Stimulated activated CD4-positive, alpha-beta T cell treated with anti-CD3 and anti-CD28 coated beads, Interleukin-12 subunit alpha, Interleukin-12 subunit beta, amount 100 ng/mL, for 4 hours (primary cell): Measurements from ENCODE around the gene KRT35.

Experiments
- DNase-seq: peaks from one replicate; pipeline ENCODE4 v3.0.0-alpha.2; 2020

The KRT35 gene

GRCh38 chr17:41481036-41481435, at the start of gene KRT35:
Gene KRT35, minus strand, starts transcription at chr17:41481151. Its CDS starts 54 bp downstream, at chr17:41481097.
- no peak for DNase-seq

- DNase-seq = no peak
Measured at GRCh38 chr17:41530062-41531048, 49.4 kb upstream of the KRT35 start.

DNA sequence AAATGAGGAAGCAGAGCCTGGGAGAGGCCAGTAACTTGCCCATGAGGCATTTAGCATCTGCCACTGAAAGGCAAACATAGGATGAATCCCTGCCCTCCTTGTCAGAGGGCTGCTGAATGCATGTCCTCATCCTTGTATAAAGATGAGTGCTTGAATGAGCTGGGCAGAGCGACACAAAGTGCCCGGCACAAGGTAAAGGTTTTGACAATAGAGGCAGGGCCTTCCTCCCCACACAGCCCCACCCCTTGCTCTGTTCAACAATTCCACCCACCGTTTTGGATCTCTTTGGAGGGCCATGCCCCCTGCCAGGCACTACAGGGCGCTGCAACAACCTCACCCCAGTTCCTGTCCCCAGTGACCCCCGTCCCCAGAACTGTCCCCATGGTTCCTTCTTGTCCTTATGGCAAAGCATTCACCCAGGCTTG, 48.6 kb upstream of the KRT35 start:
- DNase-seq = no peak

GRCh38 chr17:41528959-41529353, 48.0 kb upstream of the KRT35 start:
- DNase-seq = no peak

GRCh38 chr17:41527063-41528023, 46.4 kb upstream of the KRT35 start:
- DNase-seq = no peak

GRCh38 chr17:41524261-41524660, 43.3 kb upstream of the KRT35 start:
- DNase-seq = no peak

DNA sequence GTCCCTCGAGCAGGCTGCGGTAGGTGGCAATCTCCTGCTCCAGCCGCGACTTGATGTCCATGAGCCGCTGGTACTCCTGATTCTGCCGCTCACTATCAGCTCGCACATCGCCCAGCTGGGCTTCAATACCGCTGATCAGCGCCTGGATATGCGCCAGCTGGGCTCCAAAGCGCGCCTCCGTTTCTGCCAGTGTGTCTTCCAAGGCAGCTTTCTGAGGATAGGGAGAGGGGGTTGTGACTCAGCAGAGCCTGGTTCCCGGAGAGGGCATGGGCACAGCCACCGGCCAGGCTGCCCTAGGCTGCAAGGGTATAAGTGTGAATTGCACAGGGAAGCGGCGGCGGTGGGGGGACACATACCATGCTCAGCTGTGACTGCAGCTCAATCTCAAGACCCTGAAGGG, 42.8 kb upstream of the KRT35 start:
- DNase-seq = no peak

DNA sequence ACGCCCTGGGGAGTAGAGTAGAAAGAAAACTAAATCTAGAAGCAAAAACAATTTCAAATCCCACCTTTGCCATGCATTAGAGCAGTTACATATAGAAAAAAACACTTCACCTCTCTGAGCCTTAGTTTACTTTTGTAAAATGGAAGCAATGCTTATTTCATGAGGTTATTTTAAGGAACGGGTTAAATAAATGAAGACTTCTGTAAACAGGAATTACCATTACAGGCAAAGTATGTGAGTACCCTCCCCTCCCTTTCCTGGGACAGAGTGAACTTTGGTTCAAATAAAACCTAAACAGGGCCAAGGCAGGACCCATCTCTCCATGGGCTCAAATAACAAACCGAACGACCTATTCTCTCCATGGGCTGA, 42.3 kb upstream of the KRT35 start:
- DNase-seq = no peak

DNA sequence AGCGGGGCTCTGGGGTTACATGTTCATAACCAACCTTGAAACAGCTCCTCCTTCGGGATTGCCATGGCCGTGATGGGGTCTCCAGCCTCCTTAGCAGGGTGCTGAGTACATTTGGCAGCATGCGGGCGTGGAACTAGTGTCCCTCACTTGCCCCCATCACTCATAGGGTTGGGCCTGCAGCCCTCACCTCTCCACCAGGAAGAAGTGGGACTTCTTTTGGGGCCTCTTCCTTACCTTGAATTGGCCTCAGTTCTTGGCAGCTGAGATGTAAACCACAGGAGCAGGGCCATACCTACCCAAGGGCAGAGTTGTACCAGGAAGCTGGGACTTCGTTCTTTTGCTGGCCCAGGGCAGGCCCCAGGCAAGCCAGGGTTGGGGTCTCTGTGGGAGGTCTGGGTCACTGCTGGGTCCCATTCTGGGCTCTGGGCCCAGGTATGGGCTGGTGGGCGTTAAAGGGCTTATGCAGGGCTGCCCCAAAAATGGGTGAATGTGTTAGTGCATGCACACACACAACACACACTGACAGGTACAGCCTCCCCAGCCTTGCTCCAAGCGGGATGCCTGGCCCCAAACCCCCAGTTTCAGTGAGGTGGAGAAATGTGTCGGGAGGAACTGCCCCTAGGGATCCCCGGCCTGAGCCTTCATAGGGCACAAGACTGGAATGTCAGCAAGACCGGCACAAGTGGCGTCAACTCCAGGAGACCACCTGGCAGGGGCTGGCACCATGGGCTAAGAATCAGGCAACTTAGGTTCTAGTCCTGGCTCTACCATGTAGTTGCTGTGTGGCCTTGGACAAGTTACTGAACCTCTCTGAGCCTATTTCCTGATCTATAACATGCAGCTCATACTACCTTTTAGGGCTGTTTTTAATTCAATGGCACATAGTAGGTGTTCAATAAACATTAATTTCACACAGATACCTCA, 41.6 kb upstream of the KRT35 start:
- DNase-seq = no peak

DNA sequence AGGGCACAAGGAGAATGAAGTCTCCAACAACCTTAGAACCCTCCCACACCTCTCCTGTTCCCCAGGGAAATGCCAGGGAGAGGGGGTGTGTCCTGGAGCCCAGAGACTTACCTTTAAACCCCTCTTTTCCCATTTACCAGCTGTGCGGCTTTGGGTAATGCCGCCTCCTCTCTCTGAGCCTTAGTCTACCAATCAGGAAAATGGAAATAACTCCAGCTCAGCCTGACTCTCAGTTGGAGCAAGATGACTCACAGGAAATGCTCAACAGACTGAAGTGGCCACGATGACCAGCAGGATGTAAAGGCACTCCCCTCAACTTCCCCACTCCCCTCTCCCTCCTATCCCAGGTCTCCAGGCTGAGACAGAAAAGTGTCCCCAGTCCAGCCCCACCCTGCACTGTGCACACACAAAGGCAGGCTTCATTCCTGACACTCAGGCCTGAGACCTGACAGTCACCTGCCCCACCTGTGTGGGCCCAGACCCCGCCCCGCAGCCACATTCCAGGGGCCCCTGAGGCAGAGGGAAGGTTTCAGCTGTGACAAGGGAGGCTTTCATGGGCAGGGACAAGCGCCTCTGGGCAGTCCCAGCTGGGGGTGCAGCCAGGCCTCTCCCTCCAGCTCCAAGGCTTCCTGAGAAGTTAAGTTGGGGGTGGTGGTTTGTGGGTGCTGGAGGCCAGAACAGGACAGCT, 40.8 kb upstream of the KRT35 start:
- no peak for DNase-seq

DNA sequence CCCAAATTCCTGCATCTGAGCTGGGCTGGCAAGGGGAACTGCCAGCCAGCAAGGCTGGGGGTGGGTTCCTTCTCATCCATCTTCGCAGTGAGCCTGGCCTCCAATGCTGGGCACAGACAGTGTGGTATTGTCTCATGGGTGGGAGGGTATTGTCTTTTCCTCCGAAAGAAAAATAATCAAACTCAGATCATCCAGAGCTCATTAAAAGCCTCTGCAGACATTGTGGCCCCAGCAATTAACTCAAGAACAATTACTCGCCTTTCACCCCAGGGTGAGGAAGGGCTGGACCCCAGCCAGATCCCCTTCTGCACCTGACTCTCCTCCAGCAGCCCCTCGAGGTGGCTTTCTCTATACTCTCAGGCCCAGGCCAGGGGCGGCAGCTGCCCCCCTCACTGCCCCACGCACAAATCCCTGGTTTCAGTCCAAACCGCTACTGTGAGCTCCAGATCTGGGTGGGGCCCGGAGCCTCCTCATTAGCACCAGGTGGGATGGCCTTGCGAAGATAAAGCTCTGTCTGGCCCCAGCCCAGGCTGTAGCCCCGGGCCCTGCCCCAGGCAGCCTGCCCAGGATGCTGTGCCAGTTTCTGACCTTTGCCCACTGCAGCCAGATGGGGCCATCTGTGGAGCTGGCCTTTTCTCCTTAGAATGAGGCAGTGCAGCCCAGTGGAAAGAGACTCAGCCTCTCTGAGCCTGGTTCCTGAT, 40.0 kb upstream of the KRT35 start:
- DNase-seq = no peak

DNA sequence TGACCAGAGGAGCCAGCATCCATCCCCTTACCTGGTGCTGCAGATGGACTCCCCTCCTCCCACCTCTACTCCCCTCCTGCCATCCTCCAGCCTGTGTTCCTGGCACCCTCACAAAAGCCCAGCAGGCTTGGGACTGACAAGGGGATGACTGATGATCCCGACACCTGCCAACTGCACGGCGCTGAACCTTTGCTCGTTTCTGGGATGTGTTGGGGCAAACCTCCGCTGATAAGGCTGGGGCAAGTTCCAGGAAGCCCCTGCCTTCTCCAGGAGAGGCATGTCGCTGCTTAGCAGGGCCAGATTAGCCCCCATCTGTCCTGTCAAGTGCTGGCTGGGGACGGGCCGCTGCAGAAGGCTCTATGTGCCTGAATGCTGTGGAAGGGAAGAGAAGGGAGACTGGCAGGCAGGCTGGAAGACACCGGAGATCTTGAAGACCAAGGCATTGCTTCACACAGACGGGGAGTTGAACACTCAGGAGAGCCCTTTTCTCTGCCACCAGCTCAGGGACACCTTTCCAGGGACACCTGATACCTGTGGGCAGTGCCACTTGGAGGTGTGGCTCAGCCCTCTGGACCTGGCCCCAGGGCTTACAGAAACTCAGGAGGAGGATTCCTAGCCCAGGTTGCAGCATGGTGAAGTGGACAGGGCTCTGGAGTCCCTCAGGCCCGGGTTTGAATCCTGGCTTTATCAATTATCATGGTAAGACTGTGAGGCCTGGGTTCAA, 38.7 kb upstream of the KRT35 start:
- no peak for DNase-seq

DNA sequence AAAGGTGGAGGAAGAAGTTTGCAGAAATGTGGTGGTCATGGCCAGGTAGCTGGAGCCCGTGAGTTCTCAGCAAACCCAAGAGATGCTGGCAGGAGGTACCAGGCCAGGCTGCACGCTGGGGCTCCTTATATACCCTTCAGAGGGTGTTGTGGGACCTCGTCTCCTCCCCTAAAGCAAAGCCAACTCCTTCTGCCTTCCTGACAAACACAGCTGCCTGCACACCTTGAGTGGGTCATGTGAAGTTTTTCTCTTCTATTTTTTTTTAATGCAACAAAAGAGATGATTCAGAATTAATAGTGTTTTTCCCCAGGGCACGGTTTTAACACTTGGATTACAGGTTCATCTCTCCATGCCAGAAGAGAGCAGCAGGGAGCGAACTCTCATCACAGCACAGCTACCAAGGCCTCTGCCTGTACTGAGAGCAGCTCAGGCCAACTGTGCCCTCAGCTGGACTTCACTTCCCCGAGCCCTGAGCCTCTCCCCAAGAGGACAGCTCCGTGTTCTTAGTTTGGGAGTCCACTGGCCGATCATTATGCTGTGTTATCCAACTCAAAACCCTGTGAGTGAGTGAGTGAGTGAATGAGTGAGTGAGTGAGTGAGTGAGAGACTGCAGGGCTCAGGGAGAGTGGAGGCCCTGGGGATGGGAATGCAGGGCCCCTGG, 38.0 kb upstream of the KRT35 start, which contains the start of gene KRT15:
TSS of gene KRT15 (minus strand) at position 102 of the 661 bp plus-strand sequence. CDS start at position 39, 63 bp downstream.
- no peak for DNase-seq

DNA sequence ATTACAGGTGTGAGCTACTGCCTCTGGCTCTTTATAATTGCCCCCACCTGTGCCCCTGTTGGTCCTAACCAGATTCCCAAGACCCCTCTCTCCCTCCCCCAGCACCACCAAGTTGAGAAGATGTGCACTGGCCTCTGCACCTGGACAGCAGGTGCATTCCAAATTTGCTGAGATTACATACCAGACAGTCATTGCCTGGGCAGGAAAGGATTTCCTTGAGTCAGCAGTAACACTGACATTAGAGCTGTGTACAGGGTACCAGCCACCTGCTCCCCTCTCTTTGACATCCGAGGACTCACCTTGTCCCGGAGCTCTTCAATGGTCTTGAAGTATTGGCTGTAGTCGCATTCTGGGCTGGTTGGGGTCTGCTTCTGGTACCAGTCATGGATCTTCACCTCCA, 37.1 kb upstream of the KRT35 start:
- DNase-seq = no peak

DNA sequence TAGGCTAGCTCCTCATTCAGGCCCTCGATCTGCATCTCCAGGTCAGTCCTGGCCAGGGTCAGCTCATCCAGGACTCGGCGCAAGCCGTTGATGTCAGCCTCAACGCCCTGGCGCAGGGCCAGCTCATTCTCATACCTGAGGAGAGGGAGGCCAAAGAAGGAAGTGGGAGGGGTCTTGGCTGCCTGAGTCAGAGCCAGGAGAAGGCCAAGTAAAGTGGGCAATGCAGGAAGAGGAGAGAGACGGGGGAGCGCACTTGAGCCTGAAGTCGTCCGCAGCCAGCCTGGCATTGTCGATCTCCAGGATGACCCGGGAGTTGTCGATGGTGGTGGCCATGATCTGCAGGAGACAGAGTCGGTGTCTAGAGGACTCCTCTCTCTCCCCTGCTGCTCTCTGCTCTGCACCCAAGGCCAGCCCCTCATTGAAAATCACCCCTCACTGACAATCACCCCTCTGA, 35.9 kb upstream of the KRT35 start:
- no peak for DNase-seq

DNA sequence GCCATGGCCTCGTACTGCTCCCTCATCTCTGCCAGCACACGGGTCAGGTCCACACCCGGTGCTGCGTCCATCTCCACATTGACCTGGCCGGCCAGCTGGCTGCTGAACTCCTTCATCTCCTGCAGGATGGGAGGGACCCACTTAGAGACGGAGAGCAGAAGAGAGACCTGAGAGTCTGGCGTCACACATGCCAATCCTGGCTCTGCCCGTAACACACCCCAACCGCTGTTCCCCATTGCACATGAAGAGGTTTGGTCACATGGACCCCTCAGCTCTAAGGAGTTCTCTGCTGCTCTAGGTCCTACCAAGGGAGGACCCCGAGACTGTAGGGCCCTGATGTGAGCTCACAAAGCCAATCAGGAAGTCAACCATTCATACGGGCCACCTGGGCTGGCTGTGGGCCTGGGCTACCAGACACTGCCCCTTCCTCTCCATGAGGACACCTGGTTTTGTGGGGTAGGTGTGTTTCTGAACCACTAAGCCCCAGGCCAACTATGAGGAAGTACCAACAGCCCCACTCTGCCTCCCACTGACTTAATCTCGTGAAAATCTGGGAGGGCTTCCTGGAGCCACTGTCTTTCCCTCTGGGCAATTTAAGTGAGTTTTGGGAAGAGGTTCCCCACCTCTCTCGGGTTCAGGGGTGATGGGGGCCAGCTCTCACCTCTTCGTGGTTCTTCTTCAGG, 35.3 kb upstream of the KRT35 start:
- no peak for DNase-seq

- DNase-seq = no peak
Measured at GRCh38 chr17:41513168-41513547, 32.2 kb upstream of the KRT35 start.

GRCh38 chr17:41512546-41513167, 31.7 kb upstream of the KRT35 start:
- no peak for DNase-seq

- DNase-seq = no peak
Measured at GRCh38 chr17:41511716-41512115, 30.8 kb upstream of the KRT35 start.
